GM19351 (cell line): Measurements from ENCODE around the gene AKAP7.
A peak's percentile ranks its signal among the peaks of the same experiment; 100 is the strongest.

Experiments used
- ATAC-seq: cut with Tn5 transposase; IDR thresholded peaks from one replicate; pipeline ENCODE4 v1.9.1; 2021; ENCODE audit warnings: mild to moderate bottlenecking, moderate library complexity; ENCODE audit not compliant: unreplicated experiment

The AKAP7 gene

GRCh38 chr6:131132360-131132759 is 2.9 kb upstream of the AKAP7 start:
- no peak for ATAC-seq

GRCh38 chr6:131134220-131134979 is 867 bp upstream of the AKAP7 start:
- no peak for ATAC-seq

GRCh38 chr6:131134980-131135243 is 355 bp upstream of the AKAP7 start:
- no peak for ATAC-seq

GRCh38 chr6:131136021-131136786 is 937 bp downstream of the AKAP7 start:
- no peak for ATAC-seq

- no peak for ATAC-seq
These were observed 4.3 kb downstream of the AKAP7 start for GRCh38 chr6:131139599-131139998.

- ATAC-seq, result no peak
These were observed 8.1 kb downstream of the AKAP7 start for GRCh38 chr6:131143319-131143718.

- no peak for ATAC-seq
These were observed 11.6 kb downstream of the AKAP7 start for GRCh38 chr6:131146865-131147264.

GRCh38 chr6:131156411-131156810 is 21.1 kb downstream of the AKAP7 start:
- ATAC-seq, result no peak

- ATAC-seq, result no peak
These were observed 24.3 kb downstream of the AKAP7 start for GRCh38 chr6:131159578-131159977.

- ATAC-seq, result no peak
These were observed 25.0 kb downstream of the AKAP7 start for GRCh38 chr6:131160254-131160758.

- ATAC-seq, result no peak
These were observed 26.7 kb downstream of the AKAP7 start for GRCh38 chr6:131161987-131162386.

- no peak for ATAC-seq
These were observed 28.6 kb downstream of the AKAP7 start for GRCh38 chr6:131163886-131164285.

GRCh38 chr6:131164506-131164905 is 29.2 kb downstream of the AKAP7 start:
- ATAC-seq, result no peak

GRCh38 chr6:131167773-131168172 is 32.5 kb downstream of the AKAP7 start:
- no peak for ATAC-seq

GRCh38 chr6:131169613-131170012 is 34.3 kb downstream of the AKAP7 start:
- no peak for ATAC-seq

- no peak for ATAC-seq
These were observed 37.0 kb downstream of the AKAP7 start for GRCh38 chr6:131172222-131172621.

- ATAC-seq, result no peak
These were observed 38.4 kb downstream of the AKAP7 start for GRCh38 chr6:131173680-131174079.

GRCh38 chr6:131175564-131175963 is 40.3 kb downstream of the AKAP7 start:
- ATAC-seq, result no peak

GRCh38 chr6:131177996-131178395 is 42.7 kb downstream of the AKAP7 start:
- ATAC-seq, result no peak

- peak; percentile 74 for ATAC-seq
These were observed 47.7 kb downstream of the AKAP7 start for GRCh38 chr6:131182991-131183425.

- no peak for ATAC-seq
These were observed 48.3 kb downstream of the AKAP7 start for GRCh38 chr6:131183427-131184095.

- no peak for ATAC-seq
These were observed 56.3 kb downstream of the AKAP7 start for GRCh38 chr6:131191590-131191989.
